OCI-M2 (cell line): Measurements from ENCODE around the gene BCAP31.
"Not testable (repeated sequence)": the region's sequence is repeated elsewhere in the genome, so short reads cannot be mapped to it uniquely, and the experiment has no call there.

Source experiments
- DNase-seq: peaks from one replicate; lab custom pipeline; 2025; ENCODE audit not compliant: unreplicated experiment; lab: John Stamatoyannopoulos, UW

BCAP31 gene

GRCh38 chrX:153763298-153763932 is 39.2 kb upstream of the BCAP31 start:
- no peak for DNase-seq

GRCh38 chrX:153762626-153763173 is 38.5 kb upstream of the BCAP31 start:
- DNase-seq, result no peak

DNA sequence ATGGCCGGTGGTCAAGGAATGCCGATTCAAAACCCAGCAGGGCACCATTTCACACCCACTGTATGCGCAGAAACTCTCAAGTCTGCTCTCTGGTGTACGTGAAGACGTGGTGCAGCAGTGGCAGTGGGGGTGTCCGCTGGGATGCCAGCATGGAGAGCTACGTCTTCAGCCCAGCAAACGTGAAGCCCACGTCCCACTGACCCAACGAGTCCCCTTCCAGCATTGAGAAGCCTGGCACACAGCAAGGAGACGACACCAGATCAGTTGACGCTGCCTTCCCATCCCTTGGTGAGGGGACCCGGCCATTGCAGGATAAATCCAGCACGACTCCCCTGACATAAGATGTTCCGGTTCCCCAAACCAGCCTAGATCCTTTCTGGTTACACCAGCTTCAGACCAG is 37.7 kb upstream of the BCAP31 start:
- DNase-seq, result no peak

DNA sequence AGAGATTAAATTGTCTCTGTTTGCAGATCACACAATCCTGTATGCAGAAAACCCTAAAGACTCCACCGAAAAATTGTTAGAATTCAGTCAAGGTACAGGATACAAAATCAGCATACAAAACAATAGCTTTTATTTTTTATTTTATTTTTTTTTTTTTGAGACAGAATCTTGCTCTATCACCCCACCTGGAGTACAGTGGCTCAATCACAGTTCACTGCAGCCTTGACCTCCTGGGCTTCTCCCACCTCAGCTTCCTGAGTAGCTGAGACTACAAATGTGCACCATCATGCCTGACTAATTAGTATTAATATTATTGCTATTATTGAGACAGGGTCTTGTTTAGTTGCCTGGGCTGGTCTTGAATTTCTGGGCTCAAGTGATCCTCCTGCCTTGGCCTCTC is 30.9 kb upstream of the BCAP31 start:
- DNase-seq, result no peak

DNA sequence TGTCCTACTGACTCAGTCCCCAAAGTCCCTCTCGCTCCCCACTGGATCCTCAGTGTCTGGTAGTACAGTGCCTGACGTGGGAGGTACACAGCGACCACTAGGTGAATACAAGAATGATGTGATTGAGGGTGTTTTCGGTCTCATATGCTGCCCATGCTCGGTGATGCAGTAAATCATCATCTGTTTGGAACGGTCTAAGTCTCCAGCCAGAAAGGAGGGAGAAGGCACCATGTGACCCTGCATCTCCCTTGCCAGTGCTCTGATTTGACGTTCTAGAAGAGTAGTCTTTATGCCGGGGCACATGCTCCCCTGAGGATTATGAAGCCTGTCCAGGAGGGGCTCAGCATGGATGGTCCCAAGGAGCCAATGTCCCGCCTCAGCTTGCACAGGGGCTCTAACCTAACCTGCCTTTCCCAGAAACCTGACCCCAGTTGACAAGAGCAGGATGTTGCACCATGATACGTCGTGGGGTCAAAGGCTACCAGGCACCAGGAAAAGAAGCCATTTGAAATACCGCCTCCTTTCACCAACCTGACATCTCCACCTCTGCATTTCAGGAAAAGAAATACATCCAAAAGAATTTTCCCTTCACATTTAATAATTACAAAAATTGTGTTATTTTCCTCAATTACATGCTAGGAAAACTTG is 26.1 kb upstream of the BCAP31 start:
- no peak for DNase-seq

- DNase-seq, result not testable (repeated sequence)
These were observed 24.8 kb upstream of the BCAP31 start for GRCh38 chrX:153749017-153749416.

DNA sequence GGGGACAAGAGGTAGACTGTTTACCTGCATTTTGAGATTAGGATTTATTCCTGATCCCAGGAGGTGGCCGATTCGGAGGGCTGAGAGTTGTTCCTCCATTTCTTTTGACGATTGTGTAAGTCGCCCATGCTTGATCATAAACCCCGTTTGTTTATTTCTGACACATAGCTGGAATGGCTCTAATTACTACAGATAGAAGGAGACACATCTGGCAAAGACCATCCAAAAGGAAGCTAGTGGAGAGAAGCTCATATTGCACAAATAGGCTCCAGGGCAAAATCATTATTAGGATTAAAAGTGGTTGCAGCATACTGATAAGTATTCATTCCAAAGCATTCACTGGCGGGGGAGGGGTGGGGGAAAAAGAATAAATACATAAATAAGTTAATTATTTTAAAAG is 22.8 kb upstream of the BCAP31 start:
- DNase-seq, result not testable (repeated sequence)

- no peak for DNase-seq
These were observed 22.2 kb upstream of the BCAP31 start for GRCh38 chrX:153746359-153746758.

DNA sequence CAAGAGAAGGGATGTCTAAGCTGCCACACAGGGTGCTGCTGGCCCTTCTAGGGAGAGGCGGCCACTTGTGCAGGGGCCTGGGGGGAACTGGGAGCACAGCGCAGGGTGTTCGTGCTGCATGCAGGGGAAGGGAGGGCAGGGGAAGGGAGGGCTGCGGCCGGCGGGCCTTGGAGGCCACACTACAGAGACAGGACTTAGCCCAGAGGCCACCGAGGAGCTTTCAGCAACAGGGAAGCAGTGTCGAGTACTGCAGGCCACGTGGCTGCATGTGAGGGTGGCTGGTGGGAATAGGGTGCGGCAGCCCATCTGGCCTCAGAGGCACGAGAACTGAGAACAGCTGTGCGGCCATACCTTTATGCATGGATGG is 20.9 kb upstream of the BCAP31 start:
- DNase-seq, result not testable (repeated sequence)

DNA sequence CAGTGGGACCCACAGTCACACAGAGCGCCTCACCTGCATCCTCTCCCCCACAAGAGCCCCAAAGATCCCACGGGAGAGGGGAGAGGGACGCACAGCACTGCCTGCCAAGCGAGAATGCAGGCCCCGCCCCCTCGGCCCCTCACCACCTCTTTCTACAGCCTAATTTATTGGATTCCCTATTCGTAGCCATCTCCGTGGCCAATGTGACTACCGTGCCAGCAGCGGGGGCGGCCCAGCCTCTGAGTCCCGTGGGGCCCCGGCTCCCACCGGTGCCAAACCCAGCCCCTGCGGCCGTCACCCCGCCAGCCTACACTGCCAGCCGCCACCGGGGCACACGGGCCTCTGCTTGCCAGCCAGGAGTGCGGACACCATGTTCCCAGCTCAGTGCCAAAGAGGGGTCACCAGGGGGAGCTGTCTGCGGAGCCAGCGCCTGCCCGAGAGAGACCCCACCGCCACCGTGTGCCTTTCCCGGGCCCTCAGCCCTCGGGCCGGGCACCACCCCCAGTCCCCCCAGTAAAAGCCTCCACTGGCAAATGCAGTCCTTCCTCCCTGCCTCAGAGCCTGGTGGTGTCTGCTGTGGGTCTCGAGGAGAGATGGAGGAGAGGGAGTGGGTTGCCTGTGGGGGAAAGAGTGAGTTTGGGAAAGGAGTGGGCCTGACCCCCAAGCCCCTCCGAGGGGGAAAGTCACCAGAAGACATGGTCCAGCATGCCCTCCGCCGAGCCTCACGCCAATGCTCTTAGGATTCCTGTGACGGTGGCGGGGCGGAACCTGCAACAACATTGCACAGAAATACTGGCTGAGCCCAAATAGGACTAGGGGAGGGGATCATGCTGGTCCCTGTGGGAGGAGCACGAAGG is 20.3 kb upstream of the BCAP31 start:
- DNase-seq, result no peak

GRCh38 chrX:153743468-153744209 is 19.5 kb upstream of the BCAP31 start:
- DNase-seq, result not testable (repeated sequence)

DNA sequence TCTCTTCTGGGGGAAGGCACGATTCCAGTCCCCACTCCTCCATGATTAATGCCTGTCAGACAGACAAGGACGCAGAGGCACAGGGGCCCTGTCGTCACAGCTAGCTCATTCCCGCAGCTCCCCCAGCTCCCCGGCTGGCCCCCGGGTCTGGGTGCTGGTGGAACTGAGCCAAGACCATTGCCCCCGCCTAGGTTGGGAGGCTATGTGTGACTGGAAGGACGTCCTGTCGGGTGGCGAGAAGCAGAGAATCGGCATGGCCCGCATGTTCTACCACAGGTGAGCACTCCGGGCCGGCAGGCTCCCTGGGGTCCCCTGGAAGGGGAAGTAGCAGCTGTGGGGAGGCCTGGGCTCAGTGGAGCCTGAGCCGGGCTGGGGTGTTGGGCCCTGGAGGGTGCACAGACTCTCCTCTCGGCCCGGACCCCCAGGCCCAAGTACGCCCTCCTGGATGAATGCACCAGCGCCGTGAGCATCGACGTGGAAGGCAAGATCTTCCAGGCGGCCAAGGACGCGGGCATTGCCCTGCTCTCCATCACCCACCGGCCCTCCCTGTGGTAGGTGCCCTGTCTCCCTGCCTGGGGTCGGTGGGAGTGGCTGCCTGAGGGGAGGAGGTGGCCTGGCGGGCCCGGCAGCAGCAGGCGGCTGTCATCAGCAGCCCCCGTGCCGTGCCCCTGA is 18.7 kb upstream of the BCAP31 start:
- not testable (repeated sequence) for DNase-seq

DNA sequence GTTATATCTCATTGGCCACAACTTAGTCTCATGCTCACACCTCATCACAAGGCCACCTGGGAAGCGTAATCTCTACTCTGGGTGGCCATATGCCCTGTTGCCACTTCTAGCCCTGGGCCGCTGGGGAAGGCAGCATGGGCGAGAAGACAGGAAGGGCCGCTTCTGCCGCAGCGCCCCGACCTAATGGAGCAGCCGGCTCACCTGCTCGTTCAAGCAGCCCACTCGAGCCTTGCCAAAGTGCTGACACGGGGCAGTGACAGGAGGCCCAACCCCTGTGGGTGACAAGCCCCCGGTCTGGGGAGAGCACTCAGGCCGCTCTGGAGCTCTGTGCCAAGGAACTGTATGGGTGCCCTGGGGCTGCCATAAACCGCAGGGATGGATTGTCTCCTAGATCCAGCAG is 17.9 kb upstream of the BCAP31 start:
- DNase-seq, result not testable (repeated sequence)

GRCh38 chrX:153741446-153741845 is 17.3 kb upstream of the BCAP31 start:
- DNase-seq, result no peak

- DNase-seq, result no peak
These were observed 16.5 kb upstream of the BCAP31 start for GRCh38 chrX:153740631-153741222.

DNA sequence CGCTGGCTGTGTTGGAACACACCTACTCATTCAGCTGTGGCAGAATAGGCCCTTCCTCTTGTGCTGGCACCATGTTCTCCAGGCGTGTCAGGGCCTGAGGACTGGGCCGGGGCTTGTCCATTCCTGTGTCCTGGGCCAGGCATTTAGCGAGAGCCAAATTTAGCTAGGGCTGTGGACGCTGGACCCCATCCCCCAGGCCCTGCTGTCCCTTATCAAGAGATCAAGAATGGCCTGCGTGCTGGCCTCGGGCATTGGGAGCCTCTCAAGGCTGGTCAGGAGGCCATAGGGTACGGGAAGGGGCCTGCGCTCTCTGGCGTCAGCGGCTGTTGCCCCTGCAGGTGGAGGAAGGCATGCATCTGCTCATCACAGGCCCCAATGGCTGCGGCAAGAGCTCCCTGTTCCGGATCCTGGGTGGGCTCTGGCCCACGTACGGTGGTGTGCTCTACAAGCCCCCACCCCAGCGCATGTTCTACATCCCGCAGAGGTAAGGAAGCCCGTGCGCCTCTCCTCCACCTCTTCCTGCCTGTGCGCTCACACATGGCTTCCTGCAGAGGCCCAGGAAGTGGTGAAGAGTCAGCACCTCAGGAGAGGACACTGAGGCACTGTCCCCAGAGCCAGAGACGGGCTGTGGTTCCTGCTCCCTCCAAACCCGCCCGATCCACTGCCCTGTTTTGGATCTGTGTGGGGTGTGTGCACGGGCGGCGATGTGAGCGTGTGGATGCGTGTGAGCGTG is 15.7 kb upstream of the BCAP31 start:
- DNase-seq, result no peak

- no peak for DNase-seq
These were observed 13.9 kb upstream of the BCAP31 start for GRCh38 chrX:153738056-153738605.

GRCh38 chrX:153736871-153737441 is 12.8 kb upstream of the BCAP31 start:
- DNase-seq, result no peak
